Activated gamma-delta T cell treated with Interleukin-2 at 50 U/mL for 16 hours (primary cell): ENCODE measurements around the gene ZNF407.
"Not testable (repeated sequence)": the region's sequence is repeated elsewhere in the genome, so short reads cannot be mapped to it uniquely, and the experiment has no call there.

ENCODE experiments used
- DNase-seq: peaks from one replicate; pipeline ENCODE4 v3.0.0-alpha.2; 2020

Gene ZNF407

GRCh38 chr18:74597662-74598349 lies at the start of gene ZNF407:
Gene ZNF407 (plus strand): TSS chr18:74597870. CDS start chr18:74631020, 33,150 bp downstream.
- DNase-seq: peak; percentile 84

- no peak for DNase-seq
Observed at GRCh38 chr18:74549591-74550104, 48.0 kb upstream of the ZNF407 start.

- DNase-seq: no peak
Observed at GRCh38 chr18:74550886-74551285, 46.8 kb upstream of the ZNF407 start.

GRCh38 chr18:74551452-74551851 lies 46.2 kb upstream of the ZNF407 start:
- no peak for DNase-seq

GRCh38 chr18:74551936-74552555 lies 45.6 kb upstream of the ZNF407 start:
- DNase-seq: peak; percentile 71

- DNase-seq: no peak
Observed at GRCh38 chr18:74556126-74556525, 41.5 kb upstream of the ZNF407 start.

- DNase-seq: no peak
Observed at GRCh38 chr18:74558096-74558495, 39.6 kb upstream of the ZNF407 start.

GRCh38 chr18:74562131-74562730 lies 35.4 kb upstream of the ZNF407 start:
- no peak for DNase-seq

- DNase-seq: no peak
Observed at GRCh38 chr18:74562775-74563174, 34.9 kb upstream of the ZNF407 start.

GRCh38 chr18:74563999-74564398 lies 33.7 kb upstream of the ZNF407 start:
- DNase-seq: no peak

GRCh38 chr18:74565164-74565563 lies 32.5 kb upstream of the ZNF407 start:
- DNase-seq: not testable (repeated sequence)

- DNase-seq: not testable (repeated sequence)
Observed at GRCh38 chr18:74565993-74566392, 31.7 kb upstream of the ZNF407 start.

- DNase-seq: no peak
Observed at GRCh38 chr18:74567822-74568221, 29.8 kb upstream of the ZNF407 start.

GRCh38 chr18:74569401-74569800 lies 28.3 kb upstream of the ZNF407 start:
- DNase-seq: no peak

GRCh38 chr18:74570266-74570665 lies 27.4 kb upstream of the ZNF407 start:
- DNase-seq: no peak

- no peak for DNase-seq
Observed at GRCh38 chr18:74571895-74572680, 25.6 kb upstream of the ZNF407 start.

GRCh38 chr18:74573053-74573452 lies 24.6 kb upstream of the ZNF407 start:
- no peak for DNase-seq

GRCh38 chr18:74574916-74575315 lies 22.8 kb upstream of the ZNF407 start:
- no peak for DNase-seq

- DNase-seq: no peak
Observed at GRCh38 chr18:74577019-74577418, 20.7 kb upstream of the ZNF407 start.

GRCh38 chr18:74579496-74580065 lies 18.1 kb upstream of the ZNF407 start:
- no peak for DNase-seq

- no peak for DNase-seq
Observed at GRCh38 chr18:74582642-74583041, 15.0 kb upstream of the ZNF407 start.

- DNase-seq: no peak
Observed at GRCh38 chr18:74587441-74587840, 10.2 kb upstream of the ZNF407 start.

GRCh38 chr18:74589021-74589420 lies 8.6 kb upstream of the ZNF407 start:
- DNase-seq: no peak
